GM23338 (cell line): ENCODE measurements around the gene SHISAL2B. TPM values are rescaled to one million over a fixed set of nuclear protein-coding genes. Genes with fewer than 3 reads are reported as not detected.

ENCODE experiments used
- CREB1 ChIP-seq: fragments of 250-450 bp; sonication (Bioruptor Pico); IDR thresholded peaks from 2 replicates; pipeline ENCODE4 v1.5.0; 2020; ENCODE audit warnings: low read depth, mild to moderate bottlenecking, moderate library complexity
- CTCF ChIP-seq, 2 experiments: fragments of 200-600 bp in 1 of 2; sonication (generic) in 1 of 2; conservative IDR thresholded peaks; 2 replicates each; pipeline versions ENCODE4 v1.5.1 to v1.6.1; 2016 to 2017; ENCODE audit warnings: antibody characterized with exemption in 2 of 2, low read depth in 2 of 2, mild to moderate bottlenecking in 2 of 2, moderate library complexity in 1 of 2
- ETS1 ChIP-seq: IDR thresholded peaks from 2 replicates; pipeline ENCODE4 v1.6.1; 2016; ENCODE audit warnings: antibody characterized with exemption
- EZH2 ChIP-seq: fragments of 200-600 bp; sonication (generic); IDR thresholded peaks from one replicate; pipeline ENCODE4 v1.8.0; 2017; ENCODE audit warnings: antibody characterized with exemption, mild to moderate bottlenecking, low read depth; ENCODE audit not compliant: unreplicated experiment
- EZH2phosphoT487 ChIP-seq: fragments of 200-600 bp; sonication (generic); IDR thresholded peaks from one replicate; pipeline ENCODE4 v1.8.1; 2018; ENCODE audit warnings: antibody characterized with exemption; ENCODE audit not compliant: unreplicated experiment
- JUNB ChIP-seq: IDR thresholded peaks from one replicate; pipeline ENCODE4 v1.6.1; 2016; ENCODE audit warnings: antibody characterized with exemption; ENCODE audit not compliant: unreplicated experiment
- NANOG ChIP-seq: IDR thresholded peaks from 2 replicates; pipeline ENCODE4 v1.6.1; 2016; ENCODE audit warnings: antibody characterized with exemption, borderline replicate concordance
- POLR2AphosphoS5 ChIP-seq: IDR thresholded peaks from 2 replicates; pipeline ENCODE4 v1.6.1; 2016; ENCODE audit warnings: antibody characterized with exemption, low read depth
- ZNF114 ChIP-seq: fragments of 250-450 bp; sonication (Bioruptor Pico); IDR thresholded peaks from 2 replicates; pipeline ENCODE4 v1.5.0; 2020; ENCODE audit warnings: mild to moderate bottlenecking, moderate library complexity
- ZNF331 ChIP-seq: fragments of 250-450 bp; sonication (Bioruptor Pico); IDR thresholded peaks from 2 replicates; pipeline ENCODE4 v1.5.0; 2020; ENCODE audit warnings: low read depth, mild to moderate bottlenecking, moderate library complexity
- ZNF462 ChIP-seq: fragments of 250-450 bp; sonication (Bioruptor Pico); IDR thresholded peaks from 2 replicates; pipeline ENCODE4 v1.5.0; 2020; ENCODE audit warnings: mild to moderate bottlenecking, moderate library complexity
- polyA plus RNA-seq: library from polyadenylated mRNA; unstranded; fragments of >200 nt; fragmentation: Nextera tagmentation; extraction: Ambion mirVana; gene quantifications from 2 replicates; pipeline ENCODE4 v1.2.1, GENCODE V29; 2016
- total RNA-seq: library from RNA; depleted of rRNA; stranded (reverse); fragments of >200 nt; shearing (Covaris generic); gene quantifications from 2 replicates; pipeline ENCODE4 v1.2.3, GENCODE V29; 2014

Gene SHISAL2B
- total and polyA plus RNA-seq, 2 experiments from 2014 or later: 12.3 to 21.1 TPM

GRCh38 chr5:64765804-64766504 lies 75.7 kb downstream of the SHISAL2B start (continued):
- no peak for TF ChIP-seq ZNF462 (CRISPR knock-in tag)
- TF ChIP-seq JUNB: no peak
- TF ChIP-seq CREB1 (CRISPR knock-in tag): no peak
- TF ChIP-seq ZNF331: no peak
- TF ChIP-seq NANOG: no peak
- no peak for TF ChIP-seq ETS1
- no peak for TF ChIP-seq EZH2
- no peak for TF ChIP-seq ZNF114 (CRISPR knock-in tag)
- TF ChIP-seq POLR2AphosphoS5: no peak
- no peak for TF ChIP-seq CTCF (conservative IDR thresholded peaks at IDR 0.05; ENCODE audit: low read depth in 2 of 2)
- TF ChIP-seq EZH2phosphoT487: no peak
